Central memory CD8-positive, alpha-beta T cell (primary cell): ENCODE measurements around the gene NTF3.

ENCODE experiments used
- ATAC-seq: fragments of 150-1000 bp; cut with Tn5 transposase; replicated peaks from 2 replicates; pipeline ENCODE4 v1.10.0; 2022; ENCODE audit warnings: mild to moderate bottlenecking, moderate FRiP score, moderate number of reproducible peaks; ENCODE audit not compliant: poor library complexity, severe bottlenecking; ENCODE audit errors: extremely low read depth
- DNase-seq, 2 donors: peaks; one replicate each; pipeline ENCODE4 v3.0.0; 2021; ENCODE audit warnings: low spot score in 2 of 2
- H3K27ac Mint-ChIP-seq: one replicate; pipeline ENCODE4 v1.8.0; 2022; ENCODE audit warnings: low read depth, mild to moderate bottlenecking, moderate library complexity, mixed read lengths
- H3K27me3 Mint-ChIP-seq: one replicate; pipeline ENCODE4 v1.8.0; 2022; ENCODE audit warnings: mixed read lengths
- H3K36me3 Mint-ChIP-seq: one replicate; pipeline ENCODE4 v1.8.0; 2022; ENCODE audit warnings: mild to moderate bottlenecking, moderate library complexity, mixed read lengths; ENCODE audit not compliant: insufficient read depth
- H3K4me1 Mint-ChIP-seq: one replicate; pipeline ENCODE4 v1.8.0; 2022; ENCODE audit warnings: mixed read lengths
- H3K4me3 Mint-ChIP-seq: one replicate; pipeline ENCODE4 v1.8.0; 2022; ENCODE audit warnings: mild to moderate bottlenecking, moderate library complexity, mixed read lengths
- H3K9me3 Mint-ChIP-seq: one replicate; pipeline ENCODE4 v1.8.0; 2022; ENCODE audit warnings: mixed read lengths

Gene NTF3

DNA sequence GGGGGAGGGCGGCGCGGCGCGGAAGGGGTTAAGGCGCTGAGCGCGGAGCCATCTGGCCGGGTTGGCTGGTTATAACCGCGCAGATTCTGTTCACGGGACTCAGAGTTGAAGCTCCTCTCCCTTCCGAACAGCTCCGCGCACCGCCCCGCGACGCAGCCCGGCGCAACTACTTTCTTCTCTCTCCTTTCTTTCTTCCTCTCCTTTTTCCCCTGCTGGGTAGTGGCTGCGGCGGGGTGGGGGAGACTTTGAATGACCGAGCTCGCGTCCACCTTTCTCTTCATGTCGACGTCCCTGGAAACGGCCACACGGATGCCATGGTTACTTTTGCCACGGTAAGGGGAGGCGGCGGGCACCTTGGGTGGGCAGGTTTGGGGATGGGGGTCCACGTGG lies at the start of gene NTF3:
TSS of gene NTF3 (plus strand) at position 98 of the 390 bp plus-strand sequence. CDS start at position 315, 217 bp downstream.
- no peak for ATAC-seq
- Mint-ChIP-seq H3K27ac (no peak within 1 kb of the TSS), H3K9me3 (no peaks in the 10 kb centered on the region), H3K4me1 (peaks cover 5% of the 10 kb centered on the region), H3K36me3 (no peaks in the 10 kb centered on the region), H3K27me3 (peaks cover 55% of the 10 kb centered on the region), H3K4me3 (peak within 1 kb of the TSS; percentile 5)
- DNase-seq = no peak

DNA sequence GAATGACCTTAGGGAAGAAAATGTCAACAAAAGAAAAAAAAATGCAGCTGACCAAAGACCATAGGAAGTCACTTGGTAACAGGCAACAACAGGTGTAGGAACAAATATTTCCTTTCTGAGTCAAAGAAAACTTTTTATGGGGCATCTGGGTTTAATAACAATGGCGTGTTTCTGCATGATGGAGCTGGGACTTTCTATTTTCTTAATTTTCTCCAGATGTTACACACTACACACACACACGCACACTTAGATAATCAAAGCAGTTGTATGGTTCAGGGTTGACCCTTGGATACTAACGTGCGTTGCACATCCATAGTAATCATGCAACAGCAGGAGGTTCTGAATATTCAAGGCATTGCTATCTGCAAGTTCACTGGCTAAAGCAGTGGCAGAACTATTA lies 47.9 kb upstream of the NTF3 start:
- Mint-ChIP-seq H3K36me3 (no peaks in the 10 kb centered on the region), H3K27me3 (no peaks in the 10 kb centered on the region), H3K9me3 (no peaks in the 10 kb centered on the region), H3K4me1 (no peaks in the 10 kb centered on the region), H3K27ac (no peak overlapping the region), H3K4me3 (no peak overlapping the region)
- DNase-seq (no peak), ATAC-seq (no peak)

DNA sequence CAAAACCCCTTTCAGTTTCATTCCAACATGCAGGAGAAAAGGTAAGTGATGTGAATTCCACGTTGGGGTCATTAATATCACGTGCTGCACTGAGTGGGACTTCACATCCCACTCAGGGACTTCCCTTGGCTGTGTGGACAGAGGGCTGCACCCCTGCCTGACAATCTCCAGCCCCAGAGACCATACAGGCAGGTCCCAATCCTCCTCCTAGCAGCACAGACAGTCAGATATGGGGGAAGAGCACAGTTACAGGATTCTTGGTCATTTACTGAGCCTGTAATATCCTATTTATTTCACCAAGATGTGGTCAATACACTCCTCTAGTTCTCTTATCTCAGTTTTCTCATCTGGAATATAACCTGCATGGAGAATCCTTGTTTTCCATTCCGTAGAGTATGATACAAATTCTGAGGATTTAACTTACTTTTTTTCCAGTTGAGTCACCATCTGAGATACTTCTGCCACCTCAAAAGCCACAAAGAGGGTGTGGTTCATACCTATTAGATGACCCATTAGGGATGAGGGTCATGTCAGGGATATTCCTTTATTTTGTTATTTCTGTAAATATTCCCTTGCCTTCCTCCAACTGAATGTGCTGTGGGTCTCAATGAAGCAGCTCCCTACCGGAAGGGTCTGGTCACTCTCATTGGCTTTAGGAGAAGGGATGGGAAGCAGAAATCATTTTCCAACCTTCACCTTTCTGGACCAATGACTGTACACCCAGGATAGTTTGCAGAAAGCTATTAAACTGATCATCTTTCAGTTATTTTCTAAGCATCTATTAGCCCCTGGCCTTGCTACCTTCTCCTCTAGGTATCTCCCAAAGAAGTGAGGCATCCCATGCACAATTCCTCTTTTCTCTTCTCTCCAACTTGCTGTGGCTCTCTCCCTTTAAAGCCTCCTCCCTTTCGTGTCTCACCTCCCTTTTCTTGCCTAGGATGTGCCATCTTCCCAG lies 43.0 kb upstream of the NTF3 start:
- Mint-ChIP-seq H3K4me1 (no peaks in the 10 kb centered on the region), H3K4me3 (no peak overlapping the region), H3K36me3 (peaks cover 2% of the 10 kb centered on the region), H3K27me3 (peaks cover 10% of the 10 kb centered on the region), H3K9me3 (no peaks in the 10 kb centered on the region), H3K27ac (no peak overlapping the region)
- DNase-seq = no peak
- ATAC-seq = no peak

DNA sequence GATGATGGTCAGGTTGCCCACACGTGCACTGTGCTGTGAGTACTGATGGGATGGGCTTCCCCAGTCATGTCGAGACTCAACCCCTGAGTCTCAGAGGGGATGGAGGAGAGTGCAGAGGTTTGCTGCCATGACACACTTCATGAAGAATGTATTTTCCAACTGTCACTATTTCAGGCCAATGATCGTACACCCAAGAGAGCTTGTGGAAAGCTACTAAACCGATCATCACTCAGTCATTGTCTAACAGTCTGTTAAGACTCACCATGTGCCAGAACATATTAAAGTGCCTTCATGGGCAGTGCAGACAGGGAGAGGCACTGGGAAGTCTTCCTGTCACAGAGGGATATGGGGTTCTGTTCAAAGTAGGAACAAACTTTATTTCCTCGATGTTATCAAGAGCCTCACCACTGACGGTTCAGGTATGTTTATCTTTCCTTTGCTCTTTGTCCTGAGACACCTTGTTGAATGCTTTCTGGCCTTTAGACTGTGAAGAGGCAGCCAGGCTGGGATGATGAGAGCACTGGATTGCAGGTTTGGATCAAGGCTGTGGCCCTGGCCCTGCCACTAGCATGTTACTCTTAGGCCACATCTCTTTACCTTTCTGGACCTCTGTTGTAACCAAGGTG lies 41.6 kb upstream of the NTF3 start:
- Mint-ChIP-seq H3K36me3 (peaks cover 2% of the 10 kb centered on the region), H3K4me1 (no peaks in the 10 kb centered on the region), H3K27ac (no peak overlapping the region), H3K9me3 (no peaks in the 10 kb centered on the region), H3K27me3 (peaks cover 17% of the 10 kb centered on the region), H3K4me3 (no peak overlapping the region)
- no peak for ATAC-seq
- no peak for DNase-seq

DNA sequence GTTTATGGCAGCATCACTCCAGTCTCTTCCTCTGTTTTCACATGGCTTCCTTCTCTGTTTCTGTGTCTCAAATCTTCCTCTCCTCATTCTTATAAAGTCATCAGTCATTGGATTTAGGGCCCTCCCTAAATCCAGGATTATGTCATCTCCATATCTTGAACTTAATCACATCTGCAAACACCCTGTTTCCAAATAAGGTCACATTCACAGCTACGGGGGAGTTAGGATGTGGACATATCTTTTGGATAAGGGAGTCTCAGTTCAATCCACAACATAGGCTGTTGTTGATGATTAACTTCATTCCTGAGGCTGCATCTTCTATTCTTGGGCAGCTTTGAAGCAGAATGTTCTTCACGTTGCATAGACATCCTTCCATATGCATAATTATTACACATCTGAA lies 40.3 kb upstream of the NTF3 start:
- ATAC-seq = no peak
- no peak for DNase-seq
- no peaks in the 10 kb centered on the region for H3K9me3 Mint-ChIP-seq

DNA sequence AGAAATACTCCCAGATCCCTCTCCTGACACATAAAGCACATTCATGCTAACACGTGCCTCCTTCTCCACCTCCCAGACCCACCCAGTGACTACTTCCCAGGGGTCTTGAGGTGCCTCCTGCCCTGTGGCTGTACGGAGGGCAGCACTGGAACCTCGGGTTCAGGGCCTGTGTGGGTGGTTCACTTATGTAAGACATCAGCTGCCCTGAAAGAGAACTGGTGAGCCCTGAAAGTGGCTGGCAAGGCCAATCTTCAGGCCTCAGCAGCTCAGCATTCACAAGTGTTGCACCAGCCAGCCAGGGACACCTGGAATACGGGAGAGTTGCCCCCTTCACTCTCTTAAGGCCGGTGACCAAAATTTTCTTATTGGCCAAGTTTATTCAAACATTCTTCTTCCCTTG lies 38.9 kb upstream of the NTF3 start:
- Mint-ChIP-seq H3K36me3 (peaks cover 2% of the 10 kb centered on the region), H3K4me1 (no peaks in the 10 kb centered on the region), H3K9me3 (no peaks in the 10 kb centered on the region), H3K4me3 (no peak overlapping the region), H3K27me3 (peaks cover 21% of the 10 kb centered on the region), H3K27ac (no peak overlapping the region)
- DNase-seq = no peak
- no peak for ATAC-seq

More for the DNA sequence above, 40.3 kb upstream of the NTF3 start:
- Mint-ChIP-seq H3K27ac (no peak overlapping the region), H3K27me3 (peaks cover 21% of the 10 kb centered on the region), H3K4me3 (no peak overlapping the region), H3K4me1 (no peaks in the 10 kb centered on the region), H3K36me3 (peaks cover 2% of the 10 kb centered on the region)

DNA sequence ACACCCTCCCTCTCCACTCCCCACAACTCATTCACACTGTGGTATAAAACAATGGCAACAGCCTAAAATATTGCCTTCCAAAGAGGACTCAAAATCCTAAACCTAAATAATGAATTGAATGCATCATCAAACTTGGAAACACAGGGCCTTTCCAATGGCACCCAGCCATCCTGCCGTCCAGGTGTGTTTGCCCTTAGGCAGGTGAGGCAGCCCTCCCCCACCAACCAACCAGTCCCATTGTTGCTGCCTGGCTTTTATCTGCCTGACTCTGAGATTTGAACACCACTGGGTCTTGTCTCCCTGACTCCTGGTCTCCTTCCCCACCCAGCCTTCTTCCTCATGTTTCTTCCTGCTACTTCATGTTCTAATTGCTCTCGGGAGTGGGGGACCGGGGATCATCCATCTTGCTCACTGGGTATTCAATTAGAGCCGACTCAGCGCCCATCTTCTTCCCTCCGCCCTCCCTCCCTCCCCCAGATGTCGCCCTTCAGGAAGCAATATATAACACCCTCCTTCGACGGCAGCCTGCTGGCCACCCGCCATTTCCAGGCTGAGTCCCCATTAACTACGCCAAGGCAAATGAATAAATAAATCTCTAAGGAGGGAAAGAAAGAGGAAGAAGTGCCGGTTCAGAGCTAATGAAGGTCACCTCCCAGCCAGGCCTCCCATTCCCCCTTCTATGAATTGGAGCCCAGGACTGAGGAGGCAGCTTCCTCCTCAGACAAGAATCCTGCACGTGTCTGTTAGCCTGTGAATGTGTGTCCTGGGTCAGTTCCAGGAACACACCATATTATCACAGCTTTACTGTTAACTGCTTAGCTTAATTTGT lies 36.3 kb upstream of the NTF3 start:
- H3K27me3 Mint-ChIP-seq = peaks cover 21% of the 10 kb centered on the region

DNA sequence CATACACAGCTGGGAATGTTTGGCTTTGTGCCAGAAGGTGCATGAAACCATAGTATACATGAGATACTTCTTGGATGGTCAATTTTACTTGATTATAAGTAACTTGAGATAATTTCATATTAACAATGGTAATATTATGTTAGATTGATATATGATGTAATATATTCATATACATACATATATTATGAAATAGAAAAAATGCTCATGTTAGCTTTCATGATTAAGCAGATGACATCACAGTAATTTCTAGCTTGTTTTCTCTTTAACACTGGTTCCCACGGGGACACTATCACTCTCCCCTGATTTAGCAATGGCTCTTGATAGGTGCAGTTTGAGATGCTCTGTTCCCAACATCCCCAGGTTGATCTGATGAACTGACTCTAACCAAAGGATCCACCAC lies 35.4 kb upstream of the NTF3 start:
- Mint-ChIP-seq H3K36me3 (peaks cover 2% of the 10 kb centered on the region), H3K27me3 (peaks cover 21% of the 10 kb centered on the region), H3K9me3 (no peaks in the 10 kb centered on the region), H3K4me1 (no peaks in the 10 kb centered on the region), H3K27ac (no peak overlapping the region), H3K4me3 (no peak overlapping the region)
- DNase-seq = no peak
- no peak for ATAC-seq

More for the DNA sequence above, 36.3 kb upstream of the NTF3 start:
- DNase-seq = no peak
- H3K4me1 Mint-ChIP-seq = no peaks in the 10 kb centered on the region
- no peaks in the 10 kb centered on the region for H3K9me3 Mint-ChIP-seq
- no peak for ATAC-seq
- no peak overlapping the region for H3K27ac Mint-ChIP-seq
- peaks cover 2% of the 10 kb centered on the region for H3K36me3 Mint-ChIP-seq
- H3K4me3 Mint-ChIP-seq = no peak overlapping the region

DNA sequence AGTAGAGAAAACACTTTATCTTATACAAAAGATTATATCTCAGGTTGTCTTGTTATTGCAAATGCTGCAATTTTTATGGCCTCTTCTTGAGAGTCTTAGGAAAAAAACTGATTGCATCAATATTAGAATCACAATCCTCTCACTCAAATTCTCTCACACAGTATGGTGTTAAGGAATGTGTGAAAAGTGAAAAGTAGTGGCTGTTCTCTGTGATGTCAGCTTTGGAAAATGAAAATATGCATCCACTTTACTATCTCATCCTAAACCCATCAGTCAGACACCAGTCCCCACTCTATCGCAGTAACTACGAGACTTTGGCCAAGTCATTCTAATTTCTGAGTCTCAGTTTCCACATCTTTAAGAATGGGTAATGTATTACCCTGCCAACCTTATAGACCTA lies 32.6 kb upstream of the NTF3 start:
- ATAC-seq (no peak), DNase-seq (no peak)
- H3K27me3 Mint-ChIP-seq = peaks cover 29% of the 10 kb centered on the region
- no peaks in the 10 kb centered on the region for H3K9me3 Mint-ChIP-seq
- no peaks in the 10 kb centered on the region for H3K4me1 Mint-ChIP-seq
- no peak overlapping the region for H3K27ac Mint-ChIP-seq
- H3K4me3 Mint-ChIP-seq = no peak overlapping the region
- H3K36me3 Mint-ChIP-seq = no peaks in the 10 kb centered on the region

DNA sequence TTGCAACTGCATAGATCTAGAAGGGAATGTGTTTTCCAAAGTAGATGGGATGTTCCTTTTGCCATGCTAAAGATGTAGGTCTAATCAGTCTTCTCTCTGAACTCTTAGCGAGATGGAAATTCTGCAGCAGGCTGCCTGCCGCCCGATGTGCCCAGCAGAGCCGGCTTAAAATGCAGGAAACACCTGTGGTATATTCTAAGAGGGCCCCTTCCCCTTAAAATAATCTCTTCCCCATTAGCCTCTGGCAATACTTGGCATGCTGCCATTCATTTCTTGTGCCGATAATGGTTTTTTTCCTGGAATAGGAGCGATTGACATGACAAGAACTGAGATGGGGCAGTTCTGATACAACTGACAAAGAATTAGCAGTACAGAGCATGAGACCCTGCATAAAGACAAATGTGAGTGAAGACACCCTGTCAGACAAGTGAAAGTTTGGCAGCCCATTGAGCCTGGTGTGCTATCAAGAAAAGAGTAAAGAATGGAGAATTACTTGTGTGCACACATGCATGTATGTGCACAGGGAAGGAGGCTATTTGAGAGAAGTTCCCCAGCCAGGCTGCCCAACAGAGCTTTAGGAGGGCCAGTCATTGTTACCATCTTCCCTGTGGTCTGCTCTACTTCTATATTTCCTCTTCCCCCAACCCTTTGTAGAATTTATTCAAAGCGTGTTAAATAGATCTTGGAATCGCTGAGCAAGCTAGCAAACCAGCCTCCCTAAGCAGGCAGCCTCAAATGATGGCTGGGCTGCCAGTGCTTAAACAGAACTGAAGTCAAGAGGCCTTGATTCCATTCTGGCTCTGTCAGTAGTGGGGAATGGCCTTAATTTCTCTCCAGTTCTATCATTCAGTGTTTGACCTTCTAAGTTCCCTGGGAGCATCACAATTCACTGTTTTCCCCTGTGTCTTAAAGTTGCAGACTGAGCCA lies 29.6 kb upstream of the NTF3 start:
- DNase-seq = no peak
- Mint-ChIP-seq H3K36me3 (no peaks in the 10 kb centered on the region), H3K27me3 (peaks cover 20% of the 10 kb centered on the region), H3K27ac (no peak overlapping the region), H3K4me1 (no peaks in the 10 kb centered on the region), H3K9me3 (no peaks in the 10 kb centered on the region), H3K4me3 (no peak overlapping the region)
- no peak for ATAC-seq

DNA sequence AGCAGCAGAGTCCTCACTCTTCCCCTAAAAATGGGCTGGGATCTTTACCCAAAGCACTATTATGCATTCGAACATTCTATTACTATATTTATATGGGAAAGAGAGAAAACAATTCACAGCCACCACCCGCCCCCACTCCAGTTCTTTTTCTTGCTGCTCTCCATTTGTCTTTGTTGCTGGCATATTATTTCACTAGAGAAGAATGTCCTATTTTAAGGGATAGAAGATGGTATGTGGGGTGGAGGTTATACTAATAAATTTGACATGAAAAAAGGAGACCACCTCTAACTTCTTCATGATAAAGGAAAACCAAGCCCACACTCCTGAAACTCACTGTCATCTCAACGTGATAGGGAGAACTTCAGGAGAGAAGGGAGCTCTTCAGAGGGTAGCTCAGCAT lies 28.5 kb upstream of the NTF3 start:
- no peaks in the 10 kb centered on the region for H3K9me3 Mint-ChIP-seq
- no peak overlapping the region for H3K4me3 Mint-ChIP-seq
- H3K36me3 Mint-ChIP-seq = no peaks in the 10 kb centered on the region
- ATAC-seq (no peak), DNase-seq (no peak)
- H3K4me1 Mint-ChIP-seq = no peaks in the 10 kb centered on the region
- no peak overlapping the region for H3K27ac Mint-ChIP-seq
- H3K27me3 Mint-ChIP-seq = peaks cover 28% of the 10 kb centered on the region
